Effector memory CD4-positive, alpha-beta T cell (primary cell): Measurements from ENCODE around the gene EID3.
"Not testable (repeated sequence)": the region's sequence is repeated elsewhere in the genome, so short reads cannot be mapped to it uniquely, and the experiment has no call there.

Experiments
- DNase-seq, 3 donors: peaks; one replicate each; pipeline ENCODE4 v3.0.0-alpha.2; 2020
- H3K27ac ChIP-seq: 2 replicates; pipeline ENCODE4 v1.7.0; 2013; ENCODE audit warnings: mild to moderate bottlenecking, low read length, moderate library complexity; ENCODE audit not compliant: insufficient read depth, poor library complexity, severe bottlenecking
- H3K27me3 ChIP-seq: replicated peaks from 2 replicates; pipeline ENCODE4 v1.7.0; 2013; ENCODE audit warnings: mild to moderate bottlenecking, low read length; ENCODE audit not compliant: insufficient read depth, control insufficient read depth, poor library complexity, severe bottlenecking
- H3K36me3 ChIP-seq: 2 replicates; pipeline ENCODE4 v1.7.0; 2013; ENCODE audit warnings: mild to moderate bottlenecking, low read length, moderate library complexity; ENCODE audit not compliant: control insufficient read depth, insufficient read depth
- H3K4me1 ChIP-seq: 2 replicates; pipeline ENCODE4 v1.7.0; 2013; ENCODE audit warnings: low read length, mild to moderate bottlenecking; ENCODE audit not compliant: control insufficient read depth, insufficient read depth, poor library complexity, severe bottlenecking
- H3K4me3 ChIP-seq: 2 replicates; pipeline ENCODE4 v1.7.0; 2013; ENCODE audit warnings: low read length, low read depth, mild to moderate bottlenecking; ENCODE audit not compliant: insufficient read depth, poor library complexity, severe bottlenecking
- H3K9me3 ChIP-seq: 2 replicates; pipeline ENCODE4 v1.7.0; 2013; ENCODE audit warnings: mild to moderate bottlenecking, low read length, moderate library complexity; ENCODE audit not compliant: control insufficient read depth

EID3 gene

GRCh38 chr12:104321949-104322348, 18.4 kb downstream of the EID3 start:
- H3K27ac ChIP-seq, result no peak overlapping the region
- H3K9me3 ChIP-seq, result no peaks in the 10 kb centered on the region
- peaks cover 40% of the 10 kb centered on the region for H3K36me3 ChIP-seq
- H3K4me3 ChIP-seq, result no peak overlapping the region
- no peaks in the 10 kb centered on the region for H3K27me3 ChIP-seq
- DNase-seq, result no peak
- no peaks in the 10 kb centered on the region for H3K4me1 ChIP-seq

GRCh38 chr12:104322533-104322932, 19.0 kb downstream of the EID3 start:
- not testable (repeated sequence) for H3K9me3 ChIP-seq, DNase-seq, H3K27me3 ChIP-seq, H3K4me1 ChIP-seq, H3K4me3 ChIP-seq, H3K27ac ChIP-seq
- H3K36me3 ChIP-seq, result peaks cover 44% of the 10 kb centered on the region

GRCh38 chr12:104323899-104324298, 20.4 kb downstream of the EID3 start:
- Histone ChIP-seq H3K9me3 (no peaks in the 10 kb centered on the region), H3K36me3 (peaks cover 52% of the 10 kb centered on the region), H3K4me3 (no peak overlapping the region), H3K27me3 (no peaks in the 10 kb centered on the region), H3K4me1 (no peaks in the 10 kb centered on the region), H3K27ac (no peak overlapping the region)
- no peak for DNase-seq

- H3K27ac ChIP-seq, result not testable (repeated sequence)
These were observed 24.7 kb downstream of the EID3 start for GRCh38 chr12:104328278-104328677.

GRCh38 chr12:104328790-104329189, 25.3 kb downstream of the EID3 start:
- no peaks in the 10 kb centered on the region for H3K9me3 ChIP-seq
- no peaks in the 10 kb centered on the region for H3K27me3 ChIP-seq
- no peak overlapping the region for H3K27ac ChIP-seq
- DNase-seq, result no peak
- H3K36me3 ChIP-seq, result peaks cover 37% of the 10 kb centered on the region
- H3K4me3 ChIP-seq, result no peak overlapping the region
- H3K4me1 ChIP-seq, result no peaks in the 10 kb centered on the region

More at GRCh38 chr12:104328278-104328677, 24.7 kb downstream of the EID3 start:
- H3K27me3 ChIP-seq, H3K4me3 ChIP-seq, H3K9me3 ChIP-seq, DNase-seq, H3K4me1 ChIP-seq: not testable (repeated sequence)
- H3K36me3 ChIP-seq, result peaks cover 33% of the 10 kb centered on the region

- DNase-seq, result no peak
- H3K9me3 ChIP-seq, result no peaks in the 10 kb centered on the region
These were observed 26.4 kb downstream of the EID3 start for GRCh38 chr12:104329707-104330532.

GRCh38 chr12:104331376-104331775, 27.8 kb downstream of the EID3 start:
- Histone ChIP-seq H3K27ac (no peak overlapping the region), H3K27me3 (no peaks in the 10 kb centered on the region), H3K36me3 (peaks cover 39% of the 10 kb centered on the region), H3K4me1 (no peaks in the 10 kb centered on the region), H3K4me3 (no peak overlapping the region), H3K9me3 (no peaks in the 10 kb centered on the region)
- DNase-seq, result no peak

More at GRCh38 chr12:104329707-104330532, 26.4 kb downstream of the EID3 start:
- no peaks in the 10 kb centered on the region for H3K27me3 ChIP-seq
- H3K27ac ChIP-seq, result no peak overlapping the region
- no peaks in the 10 kb centered on the region for H3K4me1 ChIP-seq
- H3K4me3 ChIP-seq, result no peak overlapping the region
- H3K36me3 ChIP-seq, result peaks cover 42% of the 10 kb centered on the region

GRCh38 chr12:104332273-104332672, 28.7 kb downstream of the EID3 start:
- not testable (repeated sequence) for H3K27me3 ChIP-seq, H3K4me1 ChIP-seq, H3K9me3 ChIP-seq, DNase-seq, H3K27ac ChIP-seq, H3K4me3 ChIP-seq
- H3K36me3 ChIP-seq, result peaks cover 32% of the 10 kb centered on the region

GRCh38 chr12:104333692-104334255, 30.2 kb downstream of the EID3 start:
- Histone ChIP-seq H3K4me3 (no peak overlapping the region), H3K27ac (no peak overlapping the region), H3K27me3 (no peaks in the 10 kb centered on the region), H3K9me3 (no peaks in the 10 kb centered on the region), H3K4me1 (no peaks in the 10 kb centered on the region), H3K36me3 (peaks cover 22% of the 10 kb centered on the region)
- no peak for DNase-seq

- Histone ChIP-seq H3K9me3 (no peaks in the 10 kb centered on the region), H3K27me3 (no peaks in the 10 kb centered on the region), H3K4me1 (no peaks in the 10 kb centered on the region), H3K36me3 (peaks cover 23% of the 10 kb centered on the region), H3K4me3 (no peak overlapping the region), H3K27ac (no peak overlapping the region)
- no peak for DNase-seq
These were observed 31.0 kb downstream of the EID3 start for GRCh38 chr12:104334581-104334980.
